ENCODE data around the gene SUPT20HL1.

Gene SUPT20HL1

GRCh38 chrX:24396931-24397279 is 36.5 kb downstream of the SUPT20HL1 start:
- DNase-seq (ENCODE audit: low read depth): no peak

DNA sequence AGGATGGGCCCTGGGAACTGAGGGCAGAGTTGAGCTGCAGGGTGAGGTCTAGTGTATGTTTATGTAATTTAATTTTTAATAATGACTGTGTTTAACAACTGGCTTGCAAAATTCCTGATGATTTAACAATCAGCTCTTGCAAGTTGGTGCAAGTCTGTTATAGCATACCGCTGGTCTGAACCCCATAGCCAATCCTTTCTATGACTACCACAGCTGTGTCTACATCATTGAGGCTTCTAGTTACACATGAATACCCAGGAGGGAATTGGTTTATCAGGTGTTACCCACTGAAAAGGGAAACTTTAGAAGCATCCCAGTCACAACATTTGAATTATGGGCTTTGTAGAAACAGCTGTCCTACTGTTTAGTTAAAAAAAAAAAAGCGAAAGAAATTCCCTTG is 38.3 kb downstream of the SUPT20HL1 start:
- DNase-seq (ENCODE audit: low read depth): no peak

GRCh38 chrX:24399550-24399949 is 39.1 kb downstream of the SUPT20HL1 start:
- DNase-seq (ENCODE audit: low read depth): no peak

GRCh38 chrX:24405959-24406358 is 45.5 kb downstream of the SUPT20HL1 start:
- no peak for DNase-seq (ENCODE audit: low read depth)
